IMR-90 (cell line): ENCODE results near the gene PPP1R16B. TPM values are rescaled to one million over a fixed set of nuclear protein-coding genes. Genes with fewer than 3 reads are reported as not detected.

ENCODE experiments used
- ATAC-seq: fragments of 200-7000 bp; cut with Tn5 transposase; 2 replicates; pipeline ENCODE4 v1.9.1; 2020; ENCODE audit warnings: low read depth, mild to moderate bottlenecking, moderate library complexity
- BruUV-seq: library from RNA; stranded (reverse); fragments of 400-500 nt; replicated peaks from 2 replicates; lab custom pipeline; 2021; lab: Mats Ljungman, UMichigan
- CTCF ChIA-PET: fragments of 300-600 bp; formaldehyde crosslinking; extraction: SDS; loops from one replicate; lab custom pipeline; 2021; ENCODE audit warnings: antibody characterized with exemption; lab: Yijun Ruan, JAX
- POLR2A ChIA-PET: fragments of 300-600 bp; sonication (Branson Sonifier 250); formaldehyde crosslinking; loops from one replicate; lab custom pipeline; 2022; ENCODE audit warnings: antibody characterized with exemption; ENCODE audit not compliant: unreplicated experiment; lab: Charles Lee
- DNase-seq: peaks from one replicate; pipeline ENCODE4 v3.0.0; 2013
- H2AFZ ChIP-seq: replicated peaks from 2 replicates; pipeline ENCODE3; 2013; ENCODE audit warnings: low read length, mild to moderate bottlenecking; ENCODE audit not compliant: poor library complexity
- H2AK5ac ChIP-seq: 2 replicates; pipeline ENCODE4 v1.6.1; 2013; ENCODE audit warnings: low read depth, low read length, inconsistent platforms
- H2AK9ac ChIP-seq: replicated peaks from 2 replicates; pipeline ENCODE3; 2013; ENCODE audit warnings: mild to moderate bottlenecking, low read depth, low read length, moderate library complexity; ENCODE audit not compliant: poor library complexity
- H2BK120ac ChIP-seq: 2 replicates; pipeline ENCODE4 v1.6.1; 2013; ENCODE audit warnings: low read depth, low read length, inconsistent platforms
- H2BK15ac ChIP-seq: 3 replicates; pipeline ENCODE4 v1.6.1; 2013; ENCODE audit warnings: low read depth, low read length, inconsistent platforms
- H2BK20ac ChIP-seq: 2 replicates; pipeline ENCODE4 v1.6.1; 2013; ENCODE audit warnings: low read depth, mild to moderate bottlenecking, inconsistent platforms, low read length, moderate library complexity
- H2BK5ac ChIP-seq: 2 replicates; pipeline ENCODE4 v1.6.1; 2013; ENCODE audit warnings: mild to moderate bottlenecking, low read depth, low read length, inconsistent platforms; ENCODE audit not compliant: poor library complexity, severe bottlenecking
- H3K14ac ChIP-seq: replicated peaks from 2 replicates; pipeline ENCODE4 v1.6.1; 2013; ENCODE audit warnings: low read depth, low read length, inconsistent platforms
- H3K18ac ChIP-seq: 2 replicates; pipeline ENCODE4 v1.6.1; 2013; ENCODE audit warnings: low read depth, low read length, control low read depth
- H3K23ac ChIP-seq: 2 replicates; pipeline ENCODE4 v1.6.1; 2013; ENCODE audit warnings: low read depth, low read length, inconsistent platforms
- H3K27ac ChIP-seq: 2 replicates; pipeline ENCODE4 v1.5.1; 2013; ENCODE audit warnings: mild to moderate bottlenecking, control low read depth, low read length; ENCODE audit not compliant: insufficient read depth
- H3K27me3 ChIP-seq: 2 replicates; pipeline ENCODE4 v1.6.1; 2013; ENCODE audit warnings: low read length; ENCODE audit not compliant: control insufficient read depth, insufficient read depth
- H3K36me3 ChIP-seq: 2 replicates; pipeline ENCODE4 v1.6.1; 2013; ENCODE audit warnings: low read length, mixed read lengths; ENCODE audit not compliant: control insufficient read depth, insufficient read depth
- H3K4ac ChIP-seq: 2 replicates; pipeline ENCODE4 v1.6.1; 2013; ENCODE audit warnings: low read depth, low read length, inconsistent platforms
- H3K4me1 ChIP-seq: 2 replicates; pipeline ENCODE4 v1.6.1; 2013; ENCODE audit warnings: low read length, mixed read lengths; ENCODE audit not compliant: control insufficient read depth, insufficient read depth
- H3K4me2 ChIP-seq: 2 replicates; pipeline ENCODE4 v1.6.1; 2013; ENCODE audit warnings: low read depth, mild to moderate bottlenecking, control low read depth, low read length, moderate library complexity
- H3K4me3 ChIP-seq: 2 replicates; pipeline ENCODE4 v1.5.1; 2013; ENCODE audit warnings: low read depth, mild to moderate bottlenecking, control low read depth, low read length, moderate library complexity; ENCODE audit not compliant: insufficient read depth
- H3K56ac ChIP-seq: 2 replicates; pipeline ENCODE4 v1.6.1; 2013; ENCODE audit warnings: low read length, inconsistent platforms; ENCODE audit not compliant: insufficient read depth; ENCODE audit errors: extremely low read depth
- H3K79me1 ChIP-seq, 2 experiments: 2 replicates each; pipeline ENCODE4 v1.6.1; 2013; ENCODE audit warnings: low read length in 2 of 2, inconsistent platforms in 1 of 2, low read depth in 1 of 2
- H3K9ac ChIP-seq: 2 replicates; pipeline ENCODE4 v1.6.1; 2013; ENCODE audit warnings: low read depth, low read length, control low read depth
- H3K9me1 ChIP-seq: 2 replicates; pipeline ENCODE4 v1.6.1; 2013; ENCODE audit warnings: low read length, inconsistent platforms; ENCODE audit not compliant: insufficient read depth
- H3K9me3 ChIP-seq: 2 replicates; pipeline ENCODE4 v1.6.1; 2013; ENCODE audit warnings: low read length; ENCODE audit not compliant: control insufficient read depth, insufficient read depth
- H4K20me1 ChIP-seq: 2 replicates; pipeline ENCODE4 v1.6.1; 2013; ENCODE audit warnings: low read length, inconsistent platforms; ENCODE audit not compliant: insufficient read depth
- H4K5ac ChIP-seq: 2 replicates; pipeline ENCODE4 v1.6.1; 2013; ENCODE audit warnings: mild to moderate bottlenecking, low read depth, low read length, control low read depth
- H4K8ac ChIP-seq, 2 experiments: 2 replicates each; pipeline ENCODE4 v1.6.1; 2013; ENCODE audit warnings: low read depth in 2 of 2, low read length in 2 of 2, control low read depth in 1 of 2, inconsistent platforms in 1 of 2
- H4K91ac ChIP-seq: 2 replicates; pipeline ENCODE4 v1.6.1; 2013; ENCODE audit warnings: low read depth, low read length, inconsistent platforms; ENCODE audit not compliant: insufficient read depth
- BHLHE40 ChIP-seq: fragments of 150-350 bp; IDR thresholded peaks from 2 replicates; pipeline ENCODE4 v1.6.1; 2016; ENCODE audit warnings: mild to moderate bottlenecking, low read depth, low read length
- CHD1 ChIP-seq: IDR thresholded peaks from 2 replicates; pipeline ENCODE4 v1.6.1; 2012; ENCODE audit warnings: low read depth, low read length, improper control_type of control experiment
- FOS ChIP-seq: fragments of 150-350 bp; IDR thresholded peaks from 2 replicates; pipeline ENCODE4 v1.6.1; 2016; ENCODE audit warnings: low read depth, low read length
- MXI1 ChIP-seq: IDR thresholded peaks from 2 replicates; pipeline ENCODE4 v1.6.1; 2012; ENCODE audit warnings: low read depth, mild to moderate bottlenecking, low read length, moderate library complexity, borderline replicate concordance
- POLR2A ChIP-seq: IDR thresholded peaks from 2 replicates; pipeline ENCODE4 v1.6.1; 2012; ENCODE audit warnings: mild to moderate bottlenecking, low read depth, low read length
- RFX5 ChIP-seq: IDR thresholded peaks from 2 replicates; pipeline ENCODE4 v1.8.0; 2012; ENCODE audit warnings: low read depth, mild to moderate bottlenecking, low read length, moderate library complexity
- SMC3 ChIP-seq: fragments of 150-350 bp; IDR thresholded peaks from 2 replicates; pipeline ENCODE4 v1.6.1; 2016; ENCODE audit warnings: low read depth, mild to moderate bottlenecking, antibody characterized with exemption, low read length, moderate library complexity
- USF2 ChIP-seq: fragments of 150-350 bp; IDR thresholded peaks from 2 replicates; pipeline ENCODE4 v1.6.1; 2017; ENCODE audit warnings: mild to moderate bottlenecking, antibody characterized with exemption, low read length, low read depth
- WGBS, 2 experiments: methylation state at CpG; one replicate each; pipeline versions ENCODE4 v1.1.5 to v1.1.7; 2013; ENCODE audit warnings: missing lambda C conversion rate in 2 of 2; ENCODE audit not compliant: insufficient read length in 1 of 2; ENCODE audit errors: extremely low coverage in 2 of 2; 5-methylcytosine and 5-hydroxymethylcytosine counted together
- dilution Hi-C: fragments of 300-500 bp; cut with HindIII; formaldehyde crosslinking; loops from one replicate; pipeline ENCODE4 v1.14.3; 2018; ENCODE audit warnings: low sequenced_read_pairs; ENCODE audit not compliant: unreplicated experiment
- in situ Hi-C: fragments of 300-500 bp; cut with MboI; formaldehyde crosslinking; loops from 3 replicates; pipeline ENCODE4 v1.14.3; 2019; ENCODE audit warnings: low sequenced_read_pairs, inconsistent platforms, mixed read lengths
- intact Hi-C: fragments of 100-400 bp; cut with micrococcal nuclease; formaldehyde crosslinking; loops from 2 replicates; pipeline ENCODE4 v1.10.0; 2022
- polyA plus RNA-seq, 3 experiments: library from polyadenylated mRNA; depleted of rRNA; stranded (reverse); fragments of >200 nt; gene quantifications; 2 replicates each; pipeline ENCODE4 v1.2.3, GENCODE V29; 2012; ENCODE audit warnings: low replicate concordance in 1 of 3
- total RNA-seq: library from RNA; depleted of rRNA; stranded (reverse); fragments of >200 nt; gene quantifications from 2 replicates; pipeline ENCODE4 v1.2.3, GENCODE V29; 2012

Gene PPP1R16B
- total and polyA plus RNA-seq, 2 of the 4 experiments (the other 2 are of a cell fraction): not detected

GRCh38 chr20:38905375-38905774, 99.9 kb downstream of the PPP1R16B start:
- H3K9me1 ChIP-seq: no peaks in the 10 kb centered on the region
- H3K18ac ChIP-seq: no peak overlapping the region
- H2BK120ac ChIP-seq: no peak overlapping the region
- H3K27me3 ChIP-seq: peaks cover 24% of the 10 kb centered on the region
- CTCF ChIA-PET: no interaction called here
- no peak overlapping the region for H2BK5ac ChIP-seq
- no CpG with 5 or more reads among the region's 1 CpG for WGBS, 2 experiments
- no peak overlapping the region for H4K8ac ChIP-seq
- POLR2A ChIA-PET: no interaction called here
- no peak overlapping the region for H3K9ac ChIP-seq
- no peak overlapping the region for H3K23ac ChIP-seq
- H2BK15ac ChIP-seq: no peak overlapping the region
- H3K56ac ChIP-seq: no peak overlapping the region
- no peak overlapping the region for H4K5ac ChIP-seq
- in situ Hi-C loops (no loop called here), intact Hi-C loops (no loop called here), dilution Hi-C loops (no loop called here)
- H3K14ac ChIP-seq: no peak overlapping the region
- no peak overlapping the region for H3K4me2 ChIP-seq
- no peaks in the 10 kb centered on the region for H4K20me1 ChIP-seq
- peaks cover 2% of the 10 kb centered on the region; the same call in 1 of the 2 replicates for H3K9me3 ChIP-seq
- H3K4ac ChIP-seq: no peak overlapping the region
- H3K4me1 ChIP-seq: no peaks in the 10 kb centered on the region
- H2AK5ac ChIP-seq: no peak overlapping the region
- H2BK20ac ChIP-seq: no peak overlapping the region
- BruUV-seq: no TSS peak
- H4K91ac ChIP-seq: no peak overlapping the region
- DNase-seq (no peak), ATAC-seq (no peak)
- H2AFZ ChIP-seq: no peak overlapping the region
- no peaks in the 10 kb centered on the region for H3K79me1 ChIP-seq
- TF ChIP-seq USF2 (no peak), MXI1 (no peak), RFX5 (no peak), SMC3 (no peak), FOS (no peak), CHD1 (no peak), BHLHE40 (no peak), POLR2A (no peak)
- H3K27ac ChIP-seq: no peak overlapping the region
- H3K4me3 ChIP-seq: no peak overlapping the region
- no peaks in the 10 kb centered on the region for H3K36me3 ChIP-seq
- H2AK9ac ChIP-seq: no peak overlapping the region
